HFFc6 (cell line): Measurements from ENCODE around the gene RPE. TPM values are rescaled to one million over a fixed set of nuclear protein-coding genes. Genes with fewer than 3 reads are reported as not detected.

Experiments used
- DNase-seq: peaks from one replicate; pipeline ENCODE4 v3.0.0-alpha.2; 2018
- H3K27ac Mint-ChIP-seq: 2 replicates; pipeline ENCODE4 v1.8.0; 2020; ENCODE audit warnings: mild to moderate bottlenecking, mixed read lengths
- H3K27me3 Mint-ChIP-seq: 2 replicates; pipeline ENCODE4 v1.8.0; 2021; ENCODE audit warnings: mild to moderate bottlenecking, moderate library complexity, mixed read lengths; ENCODE audit not compliant: insufficient read depth
- H3K36me3 Mint-ChIP-seq: 2 replicates; pipeline ENCODE4 v1.8.0; 2021; ENCODE audit warnings: low read depth, mixed read lengths
- H3K4me1 Mint-ChIP-seq: 2 replicates; pipeline ENCODE4 v1.8.0; 2020; ENCODE audit warnings: low read depth, mixed read lengths
- H3K4me3 Mint-ChIP-seq: 2 replicates; pipeline ENCODE4 v1.8.0; 2020; ENCODE audit warnings: mild to moderate bottlenecking, moderate library complexity, mixed read lengths
- H3K9me3 Mint-ChIP-seq: 2 replicates; pipeline ENCODE4 v1.8.0; 2020; ENCODE audit warnings: mild to moderate bottlenecking, mixed read lengths
- CTCF ChIP-seq: fragments of 200-600 bp; sonication (generic); IDR thresholded peaks from 2 replicates; pipeline ENCODE4 v1.5.0; 2021; ENCODE audit warnings: antibody characterized with exemption, mild to moderate bottlenecking
- total RNA-seq, 6 experiments: library from RNA; stranded (reverse); fragmentation: NEBNext Ultra II Directional; extraction: Animal tissue kit (Norgen Biotek cat#: 25700); gene quantifications; 2 replicates in 1 of 6; 3 replicates in 5 of 6; pipeline ENCODE4 v1.2.3, GENCODE V29; 2021

RPE gene
- total RNA-seq, 6 experiments from 2014 or later, result 58.9 to 70.9 (median 67.3) TPM

- peaks cover 28% of the 10 kb centered on the region for H3K4me1 Mint-ChIP-seq
- no peak for DNase-seq
- no peak overlapping the region for H3K4me3 Mint-ChIP-seq
- H3K9me3 Mint-ChIP-seq, result no peaks in the 10 kb centered on the region
- H3K27ac Mint-ChIP-seq, result no peak overlapping the region
- peaks cover 21% of the 10 kb centered on the region for H3K36me3 Mint-ChIP-seq
- no peak for TF ChIP-seq CTCF
- no peaks in the 10 kb centered on the region for H3K27me3 Mint-ChIP-seq
These were observed 7.5 kb downstream of the RPE start for GRCh38 chr2:210009896-210010295.

GRCh38 chr2:210020138-210020537 lies 17.7 kb downstream of the RPE start:
- no peak for TF ChIP-seq CTCF
- H3K27me3 Mint-ChIP-seq, result no peaks in the 10 kb centered on the region; the same call in 1 of the 2 replicates
- H3K27ac Mint-ChIP-seq, result no peak overlapping the region
- H3K36me3 Mint-ChIP-seq, result peaks cover 18% of the 10 kb centered on the region
- no peaks in the 10 kb centered on the region for H3K4me1 Mint-ChIP-seq
- H3K4me3 Mint-ChIP-seq, result no peak overlapping the region
- no peak for DNase-seq
- H3K9me3 Mint-ChIP-seq, result no peaks in the 10 kb centered on the region

- no peak for TF ChIP-seq CTCF
- Mint-ChIP-seq H3K4me3 (no peak overlapping the region), H3K36me3 (peaks cover 18% of the 10 kb centered on the region), H3K27me3 (no peaks in the 10 kb centered on the region; the same call in 1 of the 2 replicates), H3K4me1 (no peaks in the 10 kb centered on the region), H3K9me3 (no peaks in the 10 kb centered on the region), H3K27ac (no peak overlapping the region)
- no peak for DNase-seq
These were observed 20.4 kb downstream of the RPE start for GRCh38 chr2:210022824-210023223.

GRCh38 chr2:210027608-210028007 lies 25.2 kb downstream of the RPE start:
- H3K4me3 Mint-ChIP-seq, result no peak overlapping the region
- no peaks in the 10 kb centered on the region; the same call in 1 of the 2 replicates for H3K27me3 Mint-ChIP-seq
- no peaks in the 10 kb centered on the region for H3K9me3 Mint-ChIP-seq
- no peaks in the 10 kb centered on the region for H3K4me1 Mint-ChIP-seq
- peaks cover 13% of the 10 kb centered on the region for H3K36me3 Mint-ChIP-seq
- TF ChIP-seq CTCF, result no peak
- DNase-seq, result no peak
- H3K27ac Mint-ChIP-seq, result no peak overlapping the region

GRCh38 chr2:210028178-210028577 lies 25.7 kb downstream of the RPE start:
- Mint-ChIP-seq H3K36me3 (peaks cover 8% of the 10 kb centered on the region), H3K9me3 (no peaks in the 10 kb centered on the region), H3K27me3 (no peaks in the 10 kb centered on the region), H3K4me1 (no peaks in the 10 kb centered on the region), H3K27ac (no peak overlapping the region), H3K4me3 (no peak overlapping the region)
- no peak for TF ChIP-seq CTCF
- DNase-seq, result no peak
